Spleen (tissue), 11 donors: ENCODE data around the gene TENT5C. TPM values are rescaled to one million over a fixed set of nuclear protein-coding genes. Genes with fewer than 3 reads are reported as not detected.

Experiments
- DNase-seq: peaks from one replicate; pipeline ENCODE4 v3.0.0-alpha.2; 2020
- H3K27ac ChIP-seq, 8 donors: fragments of 200-600 bp; sonication (generic) in 7 of 8; 1 replicate in 4 of 8; 2 replicates in 4 of 8; pipeline versions ENCODE4 v1.5.0 to v1.8.0; 2016 to 2021; ENCODE audit warnings: inconsistent platforms in 4 of 8, mild to moderate bottlenecking in 4 of 8, moderate library complexity in 1 of 8
- H3K27me3 ChIP-seq, 7 donors: fragments of 200-600 bp; sonication (generic) in 6 of 7; replicated peaks in 1 of 7; 1 replicate in 4 of 7; 2 replicates in 3 of 7; pipeline versions ENCODE4 v1.5.0 to v1.8.0; 2016 to 2021; ENCODE audit warnings: inconsistent platforms in 3 of 7, mild to moderate bottlenecking in 1 of 7
- H3K36me3 ChIP-seq, 6 donors: fragments of 200-600 bp; sonication (generic) in 5 of 6; 1 replicate in 4 of 6; 2 replicates in 2 of 6; pipeline versions ENCODE4 v1.5.0 to v1.8.0; 2016 to 2021; ENCODE audit warnings: inconsistent platforms in 2 of 6
- H3K4me1 ChIP-seq, 6 donors: fragments of 200-600 bp; sonication (generic) in 5 of 6; 1 replicate in 3 of 6; 2 replicates in 3 of 6; pipeline versions ENCODE4 v1.5.0 to v1.8.0; 2016 to 2021; ENCODE audit warnings: inconsistent platforms in 3 of 6
- H3K4me3 ChIP-seq, 8 donors: fragments of 200-600 bp; sonication (generic) in 7 of 8; 1 replicate in 4 of 8; 2 replicates in 4 of 8; pipeline versions ENCODE4 v1.5.0 to v1.8.0; 2016 to 2021; ENCODE audit warnings: inconsistent platforms in 4 of 8, mild to moderate bottlenecking in 4 of 8, moderate library complexity in 2 of 8
- H3K9me3 ChIP-seq, 8 donors: fragments of 200-600 bp; sonication (generic) in 7 of 8; 1 replicate in 4 of 8; 2 replicates in 4 of 8; pipeline versions ENCODE4 v1.5.0 to v1.8.0; 2016 to 2021; ENCODE audit warnings: inconsistent platforms in 4 of 8
- CTCF ChIP-seq, 11 experiments: fragments of 200-600 bp in 7 of 11; fragments of 450-650 bp in 4 of 11; sonication (generic) in 4 of 11; IDR thresholded peaks in 8 of 11; conservative IDR thresholded peaks in 3 of 11; 1 replicate in 7 of 11; 2 replicates in 4 of 11; pipeline versions ENCODE4 v1.4.0 to v1.8.0; 2016 to 2021; ENCODE audit warnings: antibody characterized with exemption in 11 of 11, inconsistent platforms in 4 of 11, mild to moderate bottlenecking in 1 of 11
- POLR2A ChIP-seq, 3 donors: fragments of 450-650 bp; IDR thresholded peaks; one replicate each; pipeline ENCODE4 v1.5.1; 2017; ENCODE audit warnings: antibody characterized with exemption in 3 of 3, mild to moderate bottlenecking in 1 of 3
- POLR2AphosphoS5 ChIP-seq, 3 donors: sonication (generic); formaldehyde crosslinking; IDR thresholded peaks; one replicate each; pipeline ENCODE4 v1.5.1; 2017; ENCODE audit warnings: antibody characterized with exemption in 3 of 3
- WGBS, 5 donors: extraction: QIAGEN DNeasy Blood & Tissue Kit in 3 of 5; methylation state at CpG; one replicate each; pipeline versions ENCODE4 v1.1.5 to v1.1.7; 2013 to 2018; 5-methylcytosine and 5-hydroxymethylcytosine counted together
- intact Hi-C: fragments of 100-400 bp; cut with DNase I; formaldehyde crosslinking; loops from one replicate; pipeline ENCODE4 v1.15.0; 2023; ENCODE audit warnings: low total_unique reads
- polyA plus RNA-seq, 3 donors: library from polyadenylated mRNA; stranded (reverse); fragments of 200-250 nt; gene quantifications; one replicate each; pipeline ENCODE4 v1.2.1, GENCODE V29; 2013
- total RNA-seq, 7 donors: library from RNA; depleted of rRNA in 3 of 7; stranded (reverse); fragments of >200 nt in 3 of 7; fragmentation: NEBNext Ultra II Directional in 4 of 7; extraction: Animal tissue kit (Norgen Biotek cat#: 25700) in 4 of 7; gene quantifications; one replicate each; pipeline versions ENCODE4 v1.1.0 to v1.2.1, GENCODE V29; 2016 to 2021
- donor health status: healthy with polysubstance abuse.
- donor health status: DM: no; HTN: no; CAD: no; lungs with moderate emphysema.
- donor health status: DM: no; HTN: no; CAD: no.
- donor health status: Bipolar disorder and iron deficiency.
- donor health status: healthy.
- donor health status: DM: no; HTN: no; CAD: no.
- donor health status: DM: yes; HTN: yes; CAD: no.

TENT5C gene
- total and polyA plus RNA-seq, 10 donors = 5.6 to 181 (median 37.0) TPM

GRCh38 chr1:117606649-117607430, 992 bp downstream of the TENT5C start:
- 3 to 6% (median 3%) methylated on average over 37 of the region's 37 CpGs for WGBS, 5 donors
- Histone ChIP-seq H3K27me3 (no peaks in the 10 kb centered on the region), H3K36me3 (peaks cover 0 to 6% (median 0%) of the 10 kb centered on the region in 6 donors), H3K4me1 (peaks cover 18 to 65% (median 50%) of the 10 kb centered on the region in 6 donors), H3K4me3 (peak overlapping the region; percentile 56 to 93 (median 82)), H3K9me3 (no peaks in the 10 kb centered on the region), H3K27ac (peak overlapping the region; percentile 75 to 96 (median 88))
- TF ChIP-seq POLR2A (IDR thresholded peaks at IDR 0.05) (peak in 1 of 3 donors; percentile 46), CTCF (IDR thresholded peaks at IDR 0.05 in 8 of 11, conservative IDR thresholded peaks at IDR 0.05 in 3 of 11) (peak in 1 of 11 experiments; percentile 20), POLR2AphosphoS5 (IDR thresholded peaks at IDR 0.05) (peak; percentile 62 to 82 (median 74))
- peak; percentile 92 for DNase-seq
- intact Hi-C loops = loop anchor here (5.0 kb wide), 1 partner anchor 65 kb away; no protein-coding TSS in a partner anchor

- Histone ChIP-seq H3K27me3 (no peaks in the 10 kb centered on the region), H3K4me3 (peak overlapping the region; percentile 56 to 93 (median 82)), H3K27ac (peak overlapping the region; percentile 75 to 96 (median 88)), H3K4me1 (peaks cover 22 to 72% (median 56%) of the 10 kb centered on the region in 6 donors), H3K9me3 (no peaks in the 10 kb centered on the region), H3K36me3 (peaks cover 0 to 6% (median 0%) of the 10 kb centered on the region in 6 donors)
- 8 to 26% (median 15%) methylated on average over 6 of the region's 6 CpGs for WGBS, 5 donors
- TF ChIP-seq POLR2AphosphoS5 (IDR thresholded peaks at IDR 0.05) (peak in 1 of 3 donors; percentile 90), CTCF (IDR thresholded peaks at IDR 0.05 in 8 of 11, conservative IDR thresholded peaks at IDR 0.05 in 3 of 11) (no peak), POLR2A (IDR thresholded peaks at IDR 0.05) (no peak)
- DNase-seq = no peak
- intact Hi-C loops = loop anchor here (5.0 kb wide), 1 partner anchor 65 kb away; no protein-coding TSS in a partner anchor
Measured at GRCh38 chr1:117607471-117607870, 1.6 kb downstream of the TENT5C start.

- Histone ChIP-seq H3K9me3 (no peaks in the 10 kb centered on the region), H3K4me1 (peaks cover 29 to 79% (median 63%) of the 10 kb centered on the region in 6 donors), H3K27me3 (no peaks in the 10 kb centered on the region), H3K4me3 (peak overlapping the region in 6 of 8 donors; percentile 56 to 93 (median 76)), H3K36me3 (peaks cover 0 to 6% (median 0%) of the 10 kb centered on the region in 6 donors), H3K27ac (peak overlapping the region in 5 of 8 donors; percentile 88 to 96 (median 89))
- DNase-seq = no peak
- intact Hi-C loops = loop anchor here (5.0 kb wide), 1 partner anchor 64 kb away; no protein-coding TSS in a partner anchor
- TF ChIP-seq POLR2AphosphoS5 (IDR thresholded peaks at IDR 0.05) (peak in 1 of 3 donors; percentile 46), CTCF (IDR thresholded peaks at IDR 0.05 in 8 of 11, conservative IDR thresholded peaks at IDR 0.05 in 3 of 11) (no peak), POLR2A (IDR thresholded peaks at IDR 0.05) (no peak)
- WGBS, 5 donors = 75 to 91% (median 82%) methylated on average over 7 of the region's 7 CpGs
Measured at GRCh38 chr1:117608115-117608615, 2.3 kb downstream of the TENT5C start.
